RWPE1 (cell line): ENCODE results near the gene OR51D1.
A peak's percentile ranks its signal among the peaks of the same experiment; 100 is the strongest.

ENCODE experiments used
- CTCF ChIA-PET: fragments of 350-600 bp; sonication (Branson Sonifier 250); formaldehyde crosslinking; extraction: SDS; loops from one replicate; lab custom pipeline; 2021; lab: Yijun Ruan, JAX
- POLR2A ChIA-PET: fragments of 400-600 bp; formaldehyde crosslinking; extraction: SDS; loops from one replicate; lab custom pipeline; 2020; ENCODE audit warnings: antibody characterized with exemption; ENCODE audit not compliant: low non-redundant PET; lab: Yijun Ruan, JAX
- DNase-seq: peaks from one replicate; pipeline ENCODE4 v3.0.0; 2012; ENCODE audit warnings: low spot score
- H3K27ac ChIP-seq: fragments of 450-650 bp; 2 replicates; pipeline ENCODE4 v1.5.1; 2017
- TF ChIP-seq, protein P1 (sequence below): fragments of 450-650 bp; conservative IDR thresholded peaks from 2 replicates; pipeline ENCODE4 v1.5.1; 2017; ENCODE audit warnings: low read depth, mild to moderate bottlenecking

The OR51D1 gene

DNA sequence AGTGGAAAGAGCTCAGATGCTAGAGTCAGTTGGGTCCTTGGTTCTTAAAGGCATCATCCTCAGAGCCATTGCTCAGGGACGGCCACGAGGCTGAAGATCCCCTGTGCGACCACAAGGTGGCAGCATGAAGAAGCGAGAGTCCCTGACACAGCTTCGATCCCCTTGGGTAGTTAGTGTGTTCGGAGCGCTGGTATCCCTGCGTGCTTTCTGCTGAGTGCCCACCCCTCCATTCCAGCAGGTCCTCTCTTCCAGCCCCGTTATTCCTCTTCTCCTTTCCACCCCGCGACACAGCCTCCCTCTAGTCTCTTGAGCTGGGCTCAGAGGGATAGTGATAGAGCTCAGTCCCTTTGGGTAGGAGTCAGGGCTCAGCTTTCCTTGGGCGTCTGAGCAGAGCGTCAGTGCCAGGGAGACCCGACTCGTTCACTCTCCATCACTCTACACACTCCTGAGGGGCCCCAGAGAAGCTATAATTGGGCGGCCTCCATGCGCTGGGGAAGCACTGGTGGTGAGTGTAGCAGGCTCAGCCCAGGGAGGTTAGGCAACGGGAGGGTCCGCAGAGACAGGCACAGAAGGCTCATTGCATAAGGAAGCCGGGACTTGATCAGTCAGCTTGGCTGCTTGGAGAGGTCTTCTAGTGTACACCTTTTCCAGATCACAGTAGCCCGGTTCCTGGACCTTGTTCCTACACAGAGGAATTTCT lies at the start of gene OR51D1:
Gene OR51D1 (plus strand): TSS at position 516 of the 700 bp plus-strand sequence. CDS start 2,314 bp downstream, outside the sequence.
- CTCF ChIA-PET = interaction anchor here (0.6 to 2.3 kb wide), 20 partner anchors 9 to 654 kb away, joined by 3 to 12 read pairs (median 4); partner anchors contain the start of gene TRIM68
- DNase-seq = peak; percentile 61
- POLR2A ChIA-PET = no interaction called here
- no peak within 1 kb of the TSS for H3K27ac ChIP-seq
- TF ChIP-seq, protein P1, sequence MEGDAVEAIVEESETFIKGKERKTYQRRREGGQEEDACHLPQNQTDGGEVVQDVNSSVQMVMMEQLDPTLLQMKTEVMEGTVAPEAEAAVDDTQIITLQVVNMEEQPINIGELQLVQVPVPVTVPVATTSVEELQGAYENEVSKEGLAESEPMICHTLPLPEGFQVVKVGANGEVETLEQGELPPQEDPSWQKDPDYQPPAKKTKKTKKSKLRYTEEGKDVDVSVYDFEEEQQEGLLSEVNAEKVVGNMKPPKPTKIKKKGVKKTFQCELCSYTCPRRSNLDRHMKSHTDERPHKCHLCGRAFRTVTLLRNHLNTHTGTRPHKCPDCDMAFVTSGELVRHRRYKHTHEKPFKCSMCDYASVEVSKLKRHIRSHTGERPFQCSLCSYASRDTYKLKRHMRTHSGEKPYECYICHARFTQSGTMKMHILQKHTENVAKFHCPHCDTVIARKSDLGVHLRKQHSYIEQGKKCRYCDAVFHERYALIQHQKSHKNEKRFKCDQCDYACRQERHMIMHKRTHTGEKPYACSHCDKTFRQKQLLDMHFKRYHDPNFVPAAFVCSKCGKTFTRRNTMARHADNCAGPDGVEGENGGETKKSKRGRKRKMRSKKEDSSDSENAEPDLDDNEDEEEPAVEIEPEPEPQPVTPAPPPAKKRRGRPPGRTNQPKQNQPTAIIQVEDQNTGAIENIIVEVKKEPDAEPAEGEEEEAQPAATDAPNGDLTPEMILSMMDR = peak; percentile 73

GRCh38 chr11:4589017-4589416 lies 48.3 kb upstream of the OR51D1 start:
- no peak overlapping the region for H3K27ac ChIP-seq
- TF ChIP-seq, protein P1 = no peak
- no peak for DNase-seq
- ChIA-PET POLR2A (no interaction called here), CTCF (no interaction called here)

- POLR2A ChIA-PET = no interaction called here
- DNase-seq = no peak
- CTCF ChIA-PET = interaction anchor here (1.0 kb wide), 1 partner anchor 13 kb away, joined by 3 read pairs; no protein-coding TSS in a partner anchor
These were observed 43.5 kb upstream of the OR51D1 start, which contains the start of gene OR52I1 for GRCh38 chr11:4593739-4594138. OR52I1 (plus strand) TSS chr11:4594039; CDS start chr11:4594039, 0 bp downstream.

GRCh38 chr11:4605057-4605456 lies 32.2 kb upstream of the OR51D1 start:
- DNase-seq = no peak
- TF ChIP-seq, protein P1 = no peak
- ChIA-PET POLR2A (no interaction called here), CTCF (interaction anchor here (0.6 kb wide), 1 partner anchor 1032 kb away, joined by 3 read pairs; no protein-coding TSS in a partner anchor)
- no peak overlapping the region for H3K27ac ChIP-seq

More at GRCh38 chr11:4593739-4594138, 43.5 kb upstream of the OR51D1 start, which contains the start of gene OR52I1:
- TF ChIP-seq, protein P1 = no peak
- H3K27ac ChIP-seq = no peak within 1 kb of the TSS

DNA sequence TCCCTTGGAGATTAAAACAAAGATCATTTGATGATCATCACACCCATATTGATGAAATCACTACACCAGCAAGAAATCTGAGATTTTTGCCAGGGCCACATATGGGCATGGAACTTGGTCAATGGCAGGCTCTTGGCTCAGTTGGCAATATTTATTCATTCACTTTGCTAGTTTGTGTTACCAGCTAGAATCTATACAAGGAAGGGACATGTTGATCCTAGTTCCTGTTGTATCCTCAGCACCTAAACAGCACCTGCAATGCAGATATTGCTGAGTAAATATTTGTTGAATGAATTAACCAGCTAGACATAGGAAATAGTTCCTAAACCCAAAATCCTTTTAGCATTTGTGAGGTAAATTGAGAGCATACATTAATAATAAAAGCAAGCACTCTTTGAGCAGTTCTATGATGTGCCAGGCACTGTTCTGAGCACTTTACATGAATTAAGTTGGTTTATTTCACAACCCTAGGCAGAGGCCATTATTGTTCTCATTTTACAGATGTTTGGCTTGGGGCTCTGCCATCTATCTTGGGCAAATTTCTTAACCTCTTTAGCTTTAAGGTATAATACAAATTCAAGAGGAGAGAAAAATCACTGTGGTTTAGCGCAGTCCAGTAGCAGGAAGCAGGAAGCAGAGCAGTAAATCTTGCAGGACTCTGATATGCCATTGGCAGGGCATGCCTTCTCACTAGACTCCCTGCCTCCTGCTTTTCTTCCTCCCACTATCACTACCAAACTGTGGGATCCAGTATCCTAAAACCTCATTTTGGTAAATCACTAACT lies 30.9 kb upstream of the OR51D1 start:
- TF ChIP-seq, protein P1 = no peak
- DNase-seq = no peak

DNA sequence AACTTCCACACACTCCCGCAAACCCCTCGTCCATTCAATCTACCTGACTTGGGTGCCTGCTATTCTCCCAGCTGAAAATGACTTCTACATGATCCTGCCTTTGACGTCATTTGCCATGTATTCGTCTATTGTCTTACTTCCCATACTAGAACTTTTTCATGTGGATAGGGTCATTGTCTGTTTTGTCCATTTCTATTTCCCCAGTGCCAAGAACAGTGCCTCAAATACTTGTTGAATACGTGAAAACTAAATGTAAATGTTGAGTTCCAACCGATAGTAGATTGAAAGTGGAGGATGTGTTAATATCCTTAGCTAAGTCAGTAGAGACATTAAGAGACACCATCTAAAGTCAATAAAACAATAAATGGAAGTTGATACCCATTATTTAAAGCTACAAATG lies 30.2 kb upstream of the OR51D1 start:
- POLR2A ChIA-PET = no interaction called here
- DNase-seq = no peak
- CTCF ChIA-PET = interaction anchor here (0.8 to 1.2 kb wide), 3 partner anchors 13 to 191 kb away, joined by 3 read pairs; partner anchors contain the start of genes OR51D1 and OR52I1
- H3K27ac ChIP-seq = no peak overlapping the region
- TF ChIP-seq, protein P1 = no peak

More for the DNA sequence above, 30.9 kb upstream of the OR51D1 start:
- CTCF ChIA-PET = interaction anchor here (1.0 kb wide), 1 partner anchor 13 kb away, joined by 3 read pairs; the partner anchor contains the start of gene OR52I1
- H3K27ac ChIP-seq = no peak overlapping the region
- POLR2A ChIA-PET = no interaction called here
